Medulla oblongata (tissue), 1 donor: ENCODE data around the gene KCNF1.
"Not testable (repeated sequence)": the region's sequence is repeated elsewhere in the genome, so short reads cannot be mapped to it uniquely, and the experiment has no call there.

ENCODE experiments used
- DNase-seq: peaks from one replicate; pipeline ENCODE4 v3.0.0-alpha.2; 2015; ENCODE audit errors: extremely low spot score

Gene KCNF1

DNA sequence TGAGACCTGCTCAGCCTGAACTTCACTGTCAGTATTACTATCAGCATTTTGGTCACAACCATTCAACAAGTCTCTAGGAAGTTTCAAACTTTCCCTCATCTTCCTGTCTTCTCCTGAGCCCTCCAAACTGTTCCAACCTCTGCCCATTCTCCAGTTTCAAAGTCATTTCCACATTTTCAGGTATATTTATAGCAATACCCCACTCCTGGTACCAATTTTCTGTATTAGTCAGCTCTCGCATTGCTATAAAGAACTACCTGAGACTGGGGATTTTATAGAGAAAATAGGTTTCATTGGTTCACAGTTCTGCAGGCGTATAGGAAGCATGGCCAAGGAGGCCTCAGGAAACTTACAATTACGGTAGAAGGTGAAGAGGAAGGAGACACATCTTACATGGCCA is 27.3 kb downstream of the KCNF1 start:
- DNase-seq: no peak

DNA sequence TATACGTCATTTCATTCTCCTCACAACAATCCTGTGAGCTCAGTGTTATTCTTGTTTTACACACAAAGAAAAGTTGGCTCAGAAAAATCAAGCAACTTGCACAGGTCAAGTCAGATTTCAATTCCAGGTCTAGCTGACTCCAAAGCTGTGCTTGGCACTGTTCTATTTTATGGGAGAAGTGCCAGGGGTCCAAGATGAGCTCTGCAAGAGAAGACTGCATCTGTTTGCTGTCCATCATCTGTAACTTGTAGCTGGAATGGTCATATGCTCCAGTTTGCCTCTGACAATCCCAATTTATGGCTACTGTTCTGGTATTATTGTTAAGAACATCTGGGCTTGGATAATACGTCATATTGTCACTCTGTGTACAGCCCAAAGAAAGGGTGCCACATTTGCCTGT is 28.9 kb downstream of the KCNF1 start:
- no peak for DNase-seq

DNA sequence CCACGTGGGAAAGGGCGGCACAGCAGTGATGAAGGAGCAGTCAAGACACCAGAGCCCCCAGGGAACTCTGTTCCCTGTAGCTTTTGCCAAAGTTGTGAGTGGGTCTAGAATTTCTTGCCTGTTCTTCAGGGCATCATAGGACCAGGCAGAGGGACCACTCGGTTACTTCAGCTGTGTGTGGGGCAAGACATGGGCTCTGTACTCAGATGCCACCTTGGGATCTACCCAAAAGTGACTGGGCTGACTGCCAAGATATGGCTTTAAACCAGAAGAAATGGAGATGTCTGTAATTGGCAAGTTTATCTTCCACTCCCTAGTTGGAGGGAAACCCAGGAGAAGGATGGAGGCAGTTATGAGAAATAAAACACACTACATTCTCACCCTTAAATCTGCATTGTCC is 29.6 kb downstream of the KCNF1 start:
- DNase-seq: no peak

DNA sequence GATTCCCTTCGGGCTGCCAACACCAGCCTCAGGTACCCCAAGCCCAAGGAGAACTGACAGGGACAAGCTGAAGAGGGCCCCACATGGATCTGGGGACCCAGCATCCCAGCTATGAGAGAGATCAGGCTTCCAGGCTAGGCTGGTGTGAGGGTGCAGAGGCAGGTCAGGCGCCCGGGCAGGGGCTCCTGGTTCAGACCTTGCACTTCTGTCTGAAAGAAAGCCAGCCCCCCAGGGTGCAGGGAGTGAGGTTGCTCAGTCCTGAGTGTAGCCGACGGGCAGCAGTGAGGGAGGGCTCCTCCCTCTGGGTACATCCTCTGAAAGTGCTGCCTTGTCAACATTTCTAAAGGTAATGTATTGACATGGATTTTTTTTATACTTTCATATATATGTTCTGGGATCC is 33.1 kb downstream of the KCNF1 start:
- DNase-seq: no peak

DNA sequence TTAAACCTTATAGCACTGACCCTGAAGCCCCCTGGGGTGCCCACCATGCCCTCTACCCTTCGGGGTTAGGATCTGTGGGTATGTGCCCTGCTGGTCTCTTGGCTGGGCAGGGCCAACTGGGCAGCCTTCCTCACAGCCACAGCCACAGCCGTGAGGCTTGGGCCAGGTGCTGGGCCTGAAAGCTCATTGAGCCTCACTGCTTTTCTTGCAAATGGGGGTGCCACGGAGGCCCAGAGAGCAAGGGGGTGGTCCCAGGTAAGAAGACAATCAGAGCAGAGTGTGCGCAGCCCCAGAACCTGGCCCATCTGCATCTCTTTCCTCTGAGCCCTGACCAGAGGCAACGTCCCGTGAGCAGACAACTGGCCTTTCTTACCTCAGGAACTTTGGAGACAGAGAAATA is 34.7 kb downstream of the KCNF1 start:
- DNase-seq: no peak

DNA sequence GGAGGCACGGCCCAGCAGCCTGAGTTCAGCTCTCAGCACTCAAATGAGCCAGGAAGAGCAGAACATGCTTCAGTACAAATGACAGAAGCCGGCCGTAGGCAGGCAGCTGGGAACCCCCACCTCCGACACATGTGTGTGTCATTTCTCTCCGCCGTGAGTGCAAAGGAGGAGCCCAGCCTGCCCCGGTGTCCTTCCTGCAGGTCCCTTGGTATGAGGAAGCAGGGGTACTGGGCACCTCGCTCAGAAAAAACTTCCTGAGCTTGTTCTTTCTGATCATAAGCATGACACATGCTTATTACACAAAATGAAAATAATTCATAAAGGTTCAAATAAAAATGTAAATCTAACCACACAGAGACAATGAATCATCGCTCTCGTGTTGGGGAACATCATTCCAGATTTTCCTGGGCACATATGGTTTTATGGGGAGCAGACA is 35.3 kb downstream of the KCNF1 start:
- no peak for DNase-seq

DNA sequence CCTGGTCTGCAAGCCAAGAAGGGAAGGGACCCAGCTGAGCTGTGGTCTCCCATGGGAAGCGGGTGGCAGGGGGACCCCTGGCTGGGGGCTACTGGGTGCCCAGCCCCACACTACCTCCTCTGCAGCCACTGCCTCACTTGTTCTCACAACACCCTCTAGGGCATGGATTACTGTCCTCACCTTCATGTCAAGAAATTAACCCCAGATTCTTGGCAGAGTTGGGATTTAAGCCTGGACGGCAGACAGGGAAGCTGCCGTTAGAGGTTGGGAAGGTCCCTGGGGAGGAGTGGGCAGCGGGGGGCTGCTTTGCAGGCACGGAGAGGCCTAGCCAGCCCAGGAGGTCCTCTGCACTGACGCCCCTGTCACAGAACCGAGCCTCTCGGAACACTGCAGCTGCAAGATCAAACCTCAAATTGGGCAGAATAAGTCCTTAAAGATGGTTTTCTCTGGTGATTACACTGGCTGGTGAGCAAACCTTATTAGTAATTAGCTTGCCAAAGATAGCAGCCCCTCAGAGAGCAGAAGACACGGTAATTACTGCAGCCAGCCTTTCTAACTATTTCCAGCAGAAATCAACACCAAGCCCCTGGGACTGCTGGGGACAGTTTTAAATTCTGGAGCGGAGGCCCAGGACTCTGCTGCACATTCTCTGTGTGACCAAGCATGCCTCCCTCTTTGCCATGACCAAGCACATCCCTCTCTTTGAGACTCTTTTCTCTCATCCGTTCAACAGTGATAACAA is 35.9 kb downstream of the KCNF1 start:
- no peak for DNase-seq

DNA sequence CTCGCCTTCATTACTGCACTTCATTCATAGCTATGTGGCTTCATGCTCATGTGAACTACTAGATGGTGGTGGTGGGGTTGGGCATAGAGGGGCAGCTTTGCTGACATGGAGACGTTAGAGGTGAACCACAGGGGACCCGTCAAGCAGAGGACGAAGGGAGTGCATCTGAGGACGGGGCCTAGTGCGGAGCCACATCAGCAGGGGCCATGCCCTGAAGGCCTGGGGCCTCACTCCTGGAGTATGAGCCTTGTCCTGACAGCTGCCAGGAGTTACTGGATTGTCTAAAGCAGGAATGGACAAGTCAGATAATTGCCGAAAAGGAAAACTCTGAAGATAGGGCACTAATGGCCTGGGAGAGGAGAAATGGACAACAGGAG is 36.4 kb downstream of the KCNF1 start:
- DNase-seq: no peak

DNA sequence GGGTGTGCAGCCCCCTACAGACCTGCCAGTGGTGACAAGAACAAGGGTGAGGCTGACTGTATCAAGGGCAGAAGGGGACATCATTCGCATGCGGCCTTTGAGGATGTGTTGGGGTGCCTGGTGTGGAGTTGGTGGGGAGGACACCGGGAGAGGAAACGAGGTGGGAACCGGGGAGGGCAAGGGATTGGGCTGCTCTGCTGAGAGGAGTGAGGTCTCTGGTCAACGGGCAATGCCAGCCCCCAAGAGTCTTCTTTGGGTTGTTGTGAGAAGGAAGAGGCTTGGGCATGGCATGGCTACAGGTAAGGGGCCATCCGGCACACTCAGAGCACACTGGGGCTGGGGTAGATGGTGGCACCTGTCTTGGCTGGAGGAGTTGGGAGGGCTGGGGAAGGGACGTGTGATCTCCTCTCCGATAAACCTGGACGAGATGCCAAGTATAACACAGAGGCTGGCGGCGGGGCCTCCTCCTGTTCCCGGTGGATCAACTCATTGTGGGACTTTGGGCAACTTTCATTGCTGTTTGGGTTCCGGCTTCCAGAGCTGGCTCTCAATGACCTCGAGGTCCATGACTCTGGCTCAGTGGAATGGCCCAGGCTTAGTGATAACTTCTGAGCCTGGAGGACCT is 37.0 kb downstream of the KCNF1 start:
- no peak for DNase-seq

DNA sequence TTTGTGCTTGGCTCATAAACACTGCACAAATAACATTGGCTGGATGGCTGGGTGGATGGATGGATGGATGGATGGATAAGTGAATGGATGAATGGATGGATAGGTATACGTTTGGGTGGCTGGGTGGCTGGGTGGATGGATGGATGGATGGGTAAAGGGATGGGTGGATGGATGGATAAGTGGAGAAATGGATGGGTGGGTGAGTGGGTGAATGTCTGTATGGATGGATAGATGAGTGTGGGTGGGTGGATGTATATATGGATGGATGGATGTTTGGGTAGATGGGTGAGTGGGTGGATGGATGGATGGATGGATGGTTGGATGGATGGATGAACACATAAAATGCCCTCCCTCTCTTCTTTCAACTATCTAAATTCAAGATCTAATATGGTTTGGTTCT is 38.1 kb downstream of the KCNF1 start:
- no peak for DNase-seq

DNA sequence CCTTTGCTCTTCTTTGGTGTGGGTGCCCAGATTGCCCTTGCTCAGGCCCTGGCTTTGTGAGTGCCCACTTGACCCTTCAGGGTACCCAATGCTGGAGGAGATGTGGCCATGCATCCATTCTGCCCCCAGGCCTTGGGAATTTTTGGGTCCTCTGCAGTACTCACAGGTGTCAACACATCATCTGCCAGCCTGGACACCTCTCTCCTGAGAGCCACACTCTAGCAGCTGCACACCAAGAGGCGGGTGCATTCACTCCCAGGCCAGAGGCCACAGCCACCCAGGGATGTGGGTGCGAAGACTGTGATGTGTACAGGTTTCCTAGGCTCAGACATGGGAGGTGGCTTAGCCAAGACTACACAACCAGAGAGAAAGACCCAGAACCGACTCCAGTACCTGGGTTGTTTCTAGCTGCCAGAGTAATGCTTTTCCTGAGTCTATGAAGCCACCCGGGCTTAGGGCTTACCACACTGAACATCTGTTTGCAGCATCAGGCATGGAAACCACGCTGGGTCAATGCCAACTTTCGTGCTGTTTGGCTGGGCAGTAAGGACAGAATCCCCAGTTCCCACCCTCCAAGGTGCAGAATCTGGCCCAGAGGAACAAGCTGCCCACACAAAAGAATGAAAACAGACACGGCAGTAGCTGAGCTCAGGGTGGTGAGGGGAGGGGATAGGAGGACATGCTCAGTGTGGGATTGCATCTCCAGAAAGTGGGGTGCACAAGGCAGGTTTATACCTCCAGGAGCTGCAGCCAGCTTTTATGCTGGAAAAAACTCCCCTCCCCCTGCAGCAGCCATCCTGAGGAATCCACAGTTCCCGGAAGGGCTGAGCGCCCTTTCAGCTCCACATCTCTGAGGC is 40.1 kb downstream of the KCNF1 start:
- DNase-seq: no peak

DNA sequence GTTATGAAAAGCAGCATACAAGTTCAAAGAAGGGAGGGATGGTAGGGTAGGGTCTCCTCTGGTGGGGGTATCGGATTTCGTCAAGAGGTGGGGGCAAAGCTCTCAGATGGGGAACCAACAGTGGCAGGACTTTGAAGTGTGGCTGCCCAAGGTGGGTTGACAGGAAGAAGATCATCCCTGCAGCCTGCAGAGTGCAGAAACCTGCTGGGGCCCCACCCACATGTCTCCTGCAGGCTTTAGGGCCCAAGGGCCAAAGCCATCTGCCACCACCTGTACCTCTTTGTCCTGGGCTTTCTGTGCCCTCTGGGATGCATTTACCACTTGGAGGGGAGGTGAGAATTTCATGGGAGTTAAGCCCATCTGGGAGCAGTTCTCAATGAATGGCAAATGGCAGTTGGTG is 42.7 kb downstream of the KCNF1 start:
- no peak for DNase-seq

DNA sequence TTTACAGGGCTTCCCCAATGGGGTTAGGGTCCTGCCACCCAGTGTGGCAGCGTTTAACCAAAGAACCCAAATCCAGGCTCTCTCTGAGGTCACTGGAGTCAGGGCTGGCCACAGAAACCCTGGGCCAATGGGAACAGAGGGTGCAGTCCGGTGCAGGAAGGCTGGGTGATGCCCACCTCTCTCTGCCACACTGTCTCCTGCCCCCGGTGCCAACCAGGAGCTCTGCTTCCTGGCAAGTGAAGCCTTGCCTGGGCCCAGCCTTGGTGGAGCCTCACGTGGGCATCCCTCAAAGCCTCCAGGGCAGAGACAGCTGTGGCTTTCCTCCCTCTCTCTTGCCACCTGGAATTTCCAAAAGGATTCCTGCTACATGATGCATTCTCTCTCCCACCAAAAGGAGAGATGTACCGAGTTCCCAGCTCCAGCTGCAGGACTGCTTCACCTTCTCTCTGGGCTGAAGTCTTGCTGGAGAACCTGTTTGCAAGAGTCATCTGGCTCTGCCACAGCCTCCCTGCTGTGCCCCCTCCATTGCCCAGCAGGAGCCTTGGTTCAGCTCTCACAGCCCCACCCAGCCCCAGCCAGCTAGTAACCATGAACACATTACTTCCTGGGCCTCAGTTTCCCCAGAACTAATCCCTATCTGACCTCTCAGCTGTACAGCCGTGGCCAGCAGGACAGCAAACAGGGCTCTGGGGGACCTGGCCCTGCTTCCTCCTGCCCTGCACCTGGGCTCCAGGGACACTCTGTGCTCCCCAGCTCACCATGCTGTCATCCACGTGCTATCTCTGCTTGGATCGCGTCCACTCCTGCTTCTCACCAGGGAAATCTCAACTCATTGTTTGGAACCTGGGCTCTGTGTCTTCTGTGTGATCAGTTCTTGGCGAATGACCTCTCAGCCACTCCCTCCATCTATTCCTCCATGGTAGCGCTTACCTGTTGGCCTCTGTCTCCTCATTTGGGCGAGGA is 43.4 kb downstream of the KCNF1 start:
- DNase-seq: no peak

DNA sequence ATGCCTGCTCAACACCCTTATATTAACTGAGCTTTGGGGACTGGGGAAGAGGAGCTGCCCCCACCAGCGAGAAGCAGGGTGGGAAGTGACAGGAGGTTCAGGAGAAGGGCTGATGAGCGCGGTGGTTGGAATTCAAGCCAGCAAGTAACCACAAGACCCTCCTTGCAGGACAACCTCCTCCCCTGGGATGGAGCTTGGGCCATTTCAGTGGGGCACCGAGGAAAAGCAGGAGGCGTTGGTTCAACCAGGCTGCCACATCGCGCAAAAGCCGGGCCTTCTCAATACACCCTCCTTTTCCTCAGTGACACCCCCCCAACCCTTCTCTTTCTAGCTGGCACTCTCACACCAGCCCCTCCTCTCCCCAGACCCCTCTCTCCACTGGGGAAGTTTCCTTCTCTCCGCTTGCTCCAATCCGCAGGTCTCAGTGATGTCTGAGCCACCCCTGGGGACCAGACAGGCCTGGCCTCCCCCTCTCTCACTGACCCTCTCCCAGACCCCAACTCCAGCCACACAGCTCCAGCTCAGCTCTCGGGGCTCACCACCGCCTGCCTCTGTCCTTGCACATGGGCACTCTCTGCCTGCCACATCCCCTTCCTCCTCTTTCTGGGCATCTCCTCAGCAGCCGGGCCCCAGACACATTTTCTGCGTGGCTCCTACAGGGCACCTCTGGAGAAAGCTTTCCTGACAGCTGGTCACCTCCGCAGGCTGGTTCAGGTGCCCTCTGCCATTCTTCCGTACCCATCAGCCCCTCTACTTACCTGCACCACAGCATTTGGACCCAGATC is 44.5 kb downstream of the KCNF1 start:
- DNase-seq: no peak

DNA sequence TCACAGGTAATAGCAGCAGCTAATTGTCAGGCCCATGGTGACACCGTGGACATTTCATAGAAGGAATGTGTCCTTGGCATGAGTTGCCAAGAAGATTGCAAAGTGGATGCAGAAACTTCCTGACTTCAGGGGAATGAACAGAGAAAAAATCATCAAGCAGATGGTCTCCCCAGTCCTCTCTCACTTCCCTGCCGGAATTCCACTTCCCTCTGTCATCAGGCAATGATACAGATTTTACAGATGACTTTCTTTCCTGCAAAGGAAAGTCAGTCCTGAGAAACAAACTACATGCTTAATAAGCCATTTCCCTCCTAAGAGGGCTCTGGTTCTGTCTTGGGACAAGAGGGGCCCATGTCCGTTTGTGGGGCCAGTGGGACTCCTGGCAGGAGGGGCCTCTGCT is 45.7 kb downstream of the KCNF1 start:
- no peak for DNase-seq

DNA sequence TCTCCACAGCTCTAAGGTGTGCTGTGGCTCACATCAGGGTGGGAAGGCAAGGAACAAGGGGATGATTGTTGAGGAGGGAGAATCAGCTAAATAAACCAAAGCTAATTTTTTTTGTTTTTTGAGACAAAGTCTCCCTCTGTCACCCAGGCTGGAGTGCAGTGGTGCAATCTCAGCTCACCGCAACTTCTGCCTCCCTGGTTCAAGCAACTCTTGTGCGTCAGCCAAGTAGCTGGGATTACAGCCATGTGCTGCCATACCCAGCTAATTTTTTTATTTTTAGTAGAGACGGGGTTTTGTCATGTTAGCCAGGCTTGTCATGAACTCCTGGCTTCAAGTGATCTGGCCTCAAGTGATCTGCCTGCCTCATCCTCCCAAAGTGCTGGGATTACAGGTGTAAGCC is 46.7 kb downstream of the KCNF1 start:
- not testable (repeated sequence) for DNase-seq

DNA sequence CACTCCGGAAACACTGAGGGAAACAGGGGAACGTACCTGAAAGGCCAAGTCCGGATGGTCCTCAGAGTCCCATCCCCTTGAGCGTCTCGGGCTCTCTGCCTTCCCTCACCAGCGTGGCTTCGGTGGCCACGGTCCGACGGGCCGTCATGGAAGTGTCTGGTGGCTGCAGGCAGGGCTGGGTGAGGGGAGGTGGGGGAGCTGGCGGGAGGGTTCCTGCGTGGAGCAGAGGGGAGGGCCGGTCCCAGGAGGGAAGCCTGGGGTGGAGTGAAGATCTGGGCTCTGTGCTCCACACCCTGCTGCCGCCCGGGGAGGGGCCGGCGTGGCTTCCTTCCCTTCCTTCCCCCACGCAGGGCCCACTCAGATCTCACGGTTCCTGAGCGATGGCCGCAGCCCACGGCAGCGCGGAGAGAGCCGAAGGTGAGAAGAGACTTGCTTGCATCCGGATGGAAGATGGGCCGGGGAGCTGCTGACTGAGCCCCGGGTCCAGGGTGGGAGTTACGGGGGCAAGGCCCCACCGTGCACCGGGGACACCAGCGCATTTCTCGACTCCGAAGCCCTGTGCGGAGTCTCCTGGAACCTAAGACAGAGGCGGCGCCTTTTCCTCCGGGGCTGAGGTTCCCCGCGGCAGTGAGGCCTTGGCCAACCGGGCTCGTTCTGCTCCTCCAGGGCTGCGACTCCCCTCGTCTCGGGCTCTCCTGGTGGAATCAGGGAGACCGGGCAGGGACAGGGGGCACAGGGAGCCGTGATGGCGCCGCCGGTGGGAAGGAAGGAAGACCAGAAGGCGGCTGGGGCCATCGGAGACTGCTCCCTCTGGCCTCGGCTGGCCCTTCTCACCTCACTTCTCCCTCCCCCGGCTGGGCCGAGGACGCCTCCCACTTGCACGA is 49.1 kb downstream of the KCNF1 start:
- DNase-seq: no peak

DNA sequence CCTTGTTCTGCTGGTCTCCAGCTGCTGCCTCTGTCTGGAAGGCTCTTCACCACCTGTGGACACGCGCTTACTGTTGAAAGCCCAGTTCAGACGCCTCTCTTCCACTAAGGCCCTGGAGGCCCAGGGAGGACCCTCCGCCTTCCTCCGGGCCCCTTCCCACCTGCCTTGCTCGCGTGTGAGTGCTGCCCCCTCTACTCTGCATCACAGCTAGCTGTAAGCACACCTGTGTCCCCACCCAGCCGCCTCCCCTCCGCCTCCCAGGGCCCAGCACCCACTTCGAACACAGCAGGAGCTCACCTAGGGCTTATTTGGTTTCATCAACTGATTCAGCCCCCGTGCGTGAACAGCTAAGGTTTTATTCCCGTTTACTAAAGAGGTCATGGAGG is 49.7 kb downstream of the KCNF1 start:
- DNase-seq: no peak

DNA sequence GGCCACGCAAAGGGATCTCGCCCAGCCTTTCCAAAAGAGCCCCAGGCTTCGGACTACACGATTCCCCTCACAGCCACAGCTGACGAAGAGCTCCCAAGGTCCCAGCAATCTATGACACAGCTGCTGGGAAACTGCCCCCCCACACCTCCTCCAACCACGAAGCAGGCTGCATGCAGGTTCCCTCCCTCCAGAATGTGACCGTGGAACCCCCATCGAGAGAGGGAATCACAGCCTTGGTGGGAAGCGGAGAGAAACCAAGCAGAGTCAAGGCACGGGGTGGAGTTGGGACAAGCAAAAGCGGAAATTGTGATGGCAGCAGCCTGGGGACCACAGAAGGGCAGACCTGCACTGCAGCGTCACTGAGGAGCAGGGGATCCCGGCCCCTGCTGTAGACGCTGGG is 50.3 kb downstream of the KCNF1 start:
- DNase-seq: no peak

DNA sequence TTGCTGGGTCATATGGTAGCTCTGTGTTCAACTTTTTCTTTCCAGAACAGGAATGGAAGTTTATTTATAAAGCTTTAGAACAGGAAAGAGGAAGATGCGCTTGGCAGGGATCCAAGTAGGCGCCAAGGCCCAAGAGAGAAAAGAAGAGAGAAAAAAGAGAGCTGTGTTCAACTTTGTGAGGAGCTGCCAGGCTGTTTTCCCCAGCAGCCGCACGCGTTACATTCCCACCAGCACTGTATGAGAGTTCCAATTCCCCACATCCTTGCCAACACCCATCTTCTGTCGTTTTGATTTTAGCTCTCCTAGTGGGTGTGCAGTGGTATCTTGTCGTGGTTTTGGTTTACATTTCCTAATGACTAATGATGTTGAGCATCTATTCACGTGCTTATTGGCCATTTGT is 51.4 kb downstream of the KCNF1 start:
- DNase-seq: peak; percentile 43
